DMS 273 (cell line): ENCODE results near the gene SLC25A10.
"Not testable (repeated sequence)": the region's sequence is repeated elsewhere in the genome, so short reads cannot be mapped to it uniquely, and the experiment has no call there.

Experiments used
- DNase-seq: peaks from one replicate; lab custom pipeline; 2025; ENCODE audit not compliant: unreplicated experiment; lab: John Stamatoyannopoulos, UW

Gene SLC25A10

DNA sequence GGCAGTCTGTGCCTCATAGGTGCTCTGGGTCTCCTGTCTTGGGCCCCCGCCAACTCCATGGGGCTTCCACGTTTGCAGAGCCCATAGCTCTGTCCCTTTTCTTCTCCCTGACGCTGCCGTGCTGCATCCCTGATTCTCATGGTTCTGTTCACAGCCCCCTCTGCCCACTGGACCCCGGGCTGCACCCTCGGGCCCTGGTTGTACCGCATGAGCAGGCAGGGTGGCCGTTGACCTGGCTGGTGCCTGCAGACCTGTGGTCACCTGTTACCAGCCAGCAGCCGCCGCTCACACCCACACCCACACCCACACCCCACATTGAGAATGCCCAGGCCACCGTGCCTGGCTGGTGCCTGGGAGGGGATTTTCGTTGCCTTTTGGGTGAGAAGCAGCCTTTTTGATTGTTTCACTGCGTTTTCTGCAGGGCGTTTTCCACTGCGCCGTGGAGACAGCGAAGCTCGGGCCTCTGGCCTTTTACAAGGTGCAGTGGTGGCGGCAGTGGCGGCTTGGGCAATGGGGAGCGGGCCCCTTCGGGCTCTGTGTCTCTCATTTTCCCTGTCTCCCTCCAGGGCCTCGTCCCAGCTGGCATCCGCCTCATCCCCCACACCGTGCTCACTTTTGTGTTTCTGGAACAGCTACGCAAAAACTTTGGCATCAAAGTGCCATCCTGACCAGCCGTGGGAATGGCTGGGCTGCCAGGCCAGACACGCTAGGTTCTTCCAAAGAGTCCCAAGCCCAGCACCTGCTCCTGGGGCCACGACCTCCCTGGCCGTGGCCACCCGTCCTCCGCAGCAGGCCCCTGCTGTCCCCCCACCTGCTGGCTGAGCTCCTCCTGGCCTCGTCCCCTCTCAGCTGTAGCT, 7.6 kb downstream of the SLC25A10 start:
- DNase-seq = no peak

DNA sequence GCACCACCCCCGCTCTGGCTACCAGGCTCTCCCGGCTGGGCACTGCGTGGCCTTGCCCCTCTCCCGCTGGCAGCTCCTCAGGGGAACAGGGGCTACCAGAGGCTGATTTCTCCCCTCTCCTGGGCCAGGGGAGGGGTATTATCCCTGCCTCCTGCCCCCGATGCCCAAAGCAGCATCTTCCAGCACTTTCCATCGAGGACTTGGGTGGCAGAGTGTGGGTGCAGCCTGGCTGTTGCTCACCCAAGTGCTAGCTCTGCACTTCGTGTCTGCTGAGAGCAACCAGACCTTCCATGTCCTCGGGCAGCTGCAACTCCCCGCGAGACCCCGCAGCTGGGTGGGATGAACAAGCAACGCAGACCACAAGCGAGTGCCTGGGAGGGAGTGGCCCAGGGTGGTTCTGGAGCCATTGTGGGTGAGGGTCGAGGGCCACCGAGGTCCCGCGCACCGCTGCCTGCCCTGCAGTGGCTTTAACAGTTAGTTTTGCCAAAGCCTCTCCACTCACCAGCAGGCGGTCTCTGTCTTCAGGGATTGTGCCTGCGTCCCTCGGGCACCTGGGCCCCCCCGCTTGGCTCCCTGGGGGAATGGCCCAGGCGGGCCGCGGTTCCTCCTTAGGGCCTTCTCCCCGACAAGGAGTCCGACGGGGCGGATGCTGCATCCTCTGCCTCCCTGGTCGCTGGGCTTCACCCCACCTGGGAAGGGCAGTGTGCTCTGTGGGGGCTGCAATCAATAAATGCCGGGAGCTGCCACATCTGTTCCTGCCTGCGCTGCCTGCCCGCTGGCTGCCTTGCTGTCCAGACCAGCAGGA, 8.4 kb downstream of the SLC25A10 start:
- no peak for DNase-seq

DNA sequence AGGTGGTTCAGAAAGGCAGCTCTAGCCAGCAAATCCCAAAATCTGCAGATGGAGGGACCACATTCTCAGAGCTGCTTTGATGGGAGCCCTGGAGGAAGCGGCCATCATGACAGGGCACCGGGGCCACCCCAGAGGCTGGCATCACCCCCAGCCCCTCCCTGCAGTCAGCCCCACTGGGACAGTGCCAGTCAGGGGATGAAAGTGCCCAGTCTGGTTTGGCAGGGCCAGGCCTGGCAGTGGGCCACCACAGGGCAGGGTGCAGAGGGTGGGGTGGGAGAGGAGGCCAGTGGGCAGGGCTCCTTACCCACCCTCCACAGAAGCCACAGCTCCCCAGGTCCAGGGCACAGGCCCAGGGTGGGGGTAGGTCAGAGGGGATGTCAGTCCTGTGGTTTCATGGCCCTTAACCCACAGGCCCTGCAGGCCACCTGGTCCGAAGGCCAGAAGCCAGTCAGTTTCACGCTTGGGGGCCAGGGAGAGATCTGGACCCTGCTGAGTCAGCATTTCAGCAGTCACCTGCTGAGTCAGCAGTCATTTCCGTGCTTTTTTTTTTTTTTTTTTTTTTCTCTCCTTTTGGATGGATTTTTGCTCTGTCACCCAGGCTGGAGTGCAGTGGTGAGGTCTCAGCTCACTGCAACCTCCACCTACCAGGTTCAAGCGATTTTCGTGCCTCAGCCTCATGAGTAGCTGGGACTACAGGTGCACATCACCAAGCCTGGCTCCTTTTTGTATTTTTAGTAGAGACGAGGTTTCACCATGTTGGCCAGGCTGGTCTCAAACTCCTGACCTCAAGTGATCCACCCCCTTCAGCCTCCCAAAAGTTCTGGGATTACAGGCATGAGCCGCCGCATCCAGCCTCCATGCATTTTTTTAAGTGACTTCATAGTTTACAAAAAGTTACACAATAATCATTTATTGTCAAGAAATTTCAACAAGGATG, 10.4 kb downstream of the SLC25A10 start:
- DNase-seq = no peak

DNA sequence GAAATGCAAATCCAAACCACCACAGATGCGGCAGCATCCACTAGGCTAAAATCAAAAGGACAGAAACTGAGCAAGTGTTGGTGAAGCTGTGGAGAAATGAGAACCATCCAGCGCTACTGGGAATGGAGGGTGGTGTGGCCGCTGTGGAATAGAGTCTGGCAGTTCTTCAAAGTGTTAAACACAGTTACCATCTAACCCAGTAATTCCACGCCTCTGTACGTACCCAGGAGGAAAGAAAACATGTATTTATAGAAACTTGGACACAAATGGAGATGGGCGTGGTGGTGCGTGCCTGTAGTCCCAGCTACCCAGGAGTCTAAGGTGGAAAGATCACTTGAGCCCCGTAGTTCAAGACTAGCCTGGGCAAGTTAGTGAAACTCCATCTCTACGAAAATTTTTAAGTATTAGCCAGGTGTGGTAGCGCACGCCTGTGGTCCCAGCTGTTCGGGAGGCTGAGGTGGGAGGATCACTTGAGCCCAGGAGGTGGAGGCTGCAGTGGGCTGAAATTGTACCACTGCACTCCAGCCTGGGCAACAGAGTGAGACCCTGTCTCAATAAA, 11.6 kb downstream of the SLC25A10 start:
- peak; percentile 57 for DNase-seq

DNA sequence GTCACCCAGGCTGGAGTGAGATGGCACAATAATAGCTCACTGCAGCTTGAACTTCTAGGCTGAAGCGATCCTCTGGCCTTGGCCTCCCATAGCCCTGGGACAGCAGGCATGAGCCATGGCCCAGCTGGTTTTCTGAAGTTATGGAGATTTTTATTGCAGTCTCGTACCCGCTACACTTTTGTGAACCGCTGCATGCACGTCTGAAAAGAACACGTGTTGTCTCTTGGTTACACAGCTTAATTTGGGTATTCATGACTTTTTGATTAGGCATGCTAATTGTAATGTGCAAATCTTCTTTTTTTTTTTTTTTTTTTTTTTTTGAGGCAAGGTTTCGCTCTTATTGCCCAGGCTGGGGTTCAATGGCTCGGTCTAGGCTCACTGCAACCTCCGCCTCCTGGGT, 13.4 kb downstream of the SLC25A10 start:
- no peak for DNase-seq

DNA sequence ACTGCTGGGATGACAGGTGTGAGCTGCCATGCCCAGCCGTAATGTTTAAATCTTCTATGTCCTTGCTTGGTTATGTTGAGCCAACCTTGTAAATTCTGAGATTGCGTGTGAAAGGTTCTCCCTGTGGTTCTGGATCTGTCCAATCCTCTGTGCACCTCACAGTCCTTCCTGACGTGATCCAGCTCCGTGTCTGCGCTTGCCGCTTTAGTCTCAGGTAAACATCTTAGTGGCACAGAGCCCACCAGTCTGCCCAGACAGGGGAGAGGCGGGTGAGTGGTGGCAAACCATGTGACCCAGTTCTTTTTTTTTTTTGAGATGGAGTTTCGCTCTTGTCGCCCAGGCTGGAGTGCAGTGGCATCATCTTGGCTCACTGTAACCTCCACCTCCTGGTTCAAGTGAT, 13.9 kb downstream of the SLC25A10 start:
- no peak for DNase-seq

DNA sequence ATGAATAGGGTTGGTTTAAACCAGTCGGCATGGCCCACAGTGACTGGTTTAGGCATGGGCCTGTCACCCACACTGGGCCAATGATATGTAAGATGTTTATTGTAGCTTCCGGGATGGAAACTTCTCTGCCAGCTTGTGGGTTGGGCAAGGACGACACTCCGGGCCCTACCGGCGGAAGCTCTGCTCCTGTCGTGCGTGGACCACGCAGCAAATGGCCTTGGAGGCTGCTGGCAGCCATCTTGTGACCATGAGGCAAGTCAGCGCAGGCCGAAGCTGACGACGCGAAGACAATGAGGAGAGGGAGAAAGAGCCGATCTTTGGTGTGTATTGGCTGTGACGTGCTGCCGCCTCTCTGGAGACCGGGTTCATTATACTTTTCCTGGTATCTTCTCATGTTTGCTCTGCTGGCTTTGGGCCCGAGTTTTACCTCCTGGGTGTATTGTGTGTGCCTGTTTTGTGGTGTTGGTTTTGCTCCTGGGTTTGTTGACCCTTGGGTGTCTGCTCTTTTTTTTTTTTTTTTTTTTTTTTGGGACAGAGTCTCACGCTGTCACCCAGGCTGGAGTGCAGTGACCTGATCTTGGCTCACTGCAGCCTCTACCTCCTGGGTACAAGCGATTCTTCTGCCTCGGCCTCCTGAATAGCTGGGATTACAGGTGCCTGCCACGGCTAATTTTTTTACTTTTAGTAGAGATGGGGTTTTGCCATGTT, 15.4 kb downstream of the SLC25A10 start:
- no peak for DNase-seq

DNA sequence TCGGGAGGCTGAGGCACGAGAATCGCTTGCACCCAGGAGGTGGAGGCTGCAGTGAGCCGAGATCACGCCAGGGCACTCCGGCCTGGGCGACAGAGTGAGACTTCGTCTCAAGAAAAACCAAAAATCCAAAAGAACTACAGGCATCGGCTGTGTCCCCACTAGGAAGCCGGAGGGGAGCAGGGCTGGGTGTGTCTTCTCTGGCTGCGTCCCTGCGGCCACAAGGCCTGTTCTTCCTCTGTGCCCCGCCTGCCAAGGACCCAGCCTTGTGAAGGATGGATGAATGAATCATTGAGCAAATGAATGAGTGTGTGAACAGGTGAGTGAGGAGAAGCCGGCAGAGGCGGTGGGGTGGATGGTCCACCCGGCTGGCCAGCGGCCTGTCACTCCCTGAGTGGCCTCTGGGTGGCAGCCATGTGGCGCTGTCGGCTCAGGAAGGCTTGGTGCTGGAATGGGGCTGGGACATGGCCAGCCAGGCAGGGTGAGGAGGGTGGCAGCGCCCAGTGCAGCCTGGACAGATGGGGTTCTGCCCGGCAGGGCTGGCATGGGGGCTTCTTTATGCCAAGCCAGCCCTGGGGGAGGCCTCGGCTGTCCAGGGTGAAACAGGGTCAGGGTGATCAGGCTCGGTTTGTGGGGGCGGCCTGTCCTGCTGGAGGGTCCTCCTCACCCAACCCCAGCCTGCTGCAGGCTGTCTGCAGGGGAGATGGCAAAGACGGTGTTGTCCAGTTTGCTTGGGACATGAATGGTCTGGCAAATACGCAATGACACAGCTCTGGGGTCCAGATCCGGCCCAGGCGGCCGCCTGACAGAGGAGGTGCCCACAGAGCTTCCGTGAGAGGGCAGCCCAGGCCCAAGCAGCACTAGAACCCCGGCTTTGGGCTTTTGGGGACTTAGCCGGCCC, 21.7 kb downstream of the SLC25A10 start:
- DNase-seq = peak; percentile 90

DNA sequence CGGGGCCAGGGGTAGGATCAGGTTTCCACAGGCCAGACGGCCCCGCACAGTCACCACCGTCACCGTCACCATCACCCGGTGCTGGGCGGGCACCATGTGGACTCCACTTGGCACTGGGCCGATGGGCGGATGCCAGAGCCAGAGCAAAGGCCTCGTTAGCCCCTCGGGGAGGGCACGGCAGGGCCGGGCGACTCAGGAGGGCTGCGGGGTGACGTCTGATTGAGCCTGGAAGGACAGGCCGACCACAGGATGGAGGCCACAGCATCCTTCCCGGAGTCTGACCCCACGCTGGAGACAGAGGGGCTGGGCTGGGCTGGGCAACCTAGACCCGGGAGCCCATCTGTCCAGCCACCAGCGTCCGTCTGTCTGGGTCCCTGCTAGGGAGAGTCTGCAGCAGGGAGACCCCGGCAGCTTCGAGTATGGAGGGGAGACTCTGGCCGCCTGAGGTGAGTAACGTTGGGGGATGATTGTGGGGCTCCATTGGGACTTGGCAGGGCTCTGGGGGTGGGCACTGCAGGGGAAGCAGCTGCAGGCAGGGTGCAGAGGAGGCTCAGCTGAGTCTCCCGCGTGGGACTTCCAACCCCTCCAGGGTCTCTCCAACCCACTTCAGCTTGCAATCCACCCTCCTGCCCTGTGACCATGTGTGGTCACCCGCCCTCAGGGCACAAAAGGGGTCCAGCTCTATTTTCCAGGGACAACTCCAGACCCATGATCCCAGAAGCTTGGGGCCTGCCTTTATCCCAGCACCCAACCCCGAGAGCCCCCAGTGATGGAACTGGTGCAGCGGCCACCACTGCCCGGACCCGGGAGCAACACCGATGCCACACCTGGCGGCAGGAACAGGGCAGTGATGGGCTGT, 22.6 kb downstream of the SLC25A10 start:
- DNase-seq = peak; percentile 67

DNA sequence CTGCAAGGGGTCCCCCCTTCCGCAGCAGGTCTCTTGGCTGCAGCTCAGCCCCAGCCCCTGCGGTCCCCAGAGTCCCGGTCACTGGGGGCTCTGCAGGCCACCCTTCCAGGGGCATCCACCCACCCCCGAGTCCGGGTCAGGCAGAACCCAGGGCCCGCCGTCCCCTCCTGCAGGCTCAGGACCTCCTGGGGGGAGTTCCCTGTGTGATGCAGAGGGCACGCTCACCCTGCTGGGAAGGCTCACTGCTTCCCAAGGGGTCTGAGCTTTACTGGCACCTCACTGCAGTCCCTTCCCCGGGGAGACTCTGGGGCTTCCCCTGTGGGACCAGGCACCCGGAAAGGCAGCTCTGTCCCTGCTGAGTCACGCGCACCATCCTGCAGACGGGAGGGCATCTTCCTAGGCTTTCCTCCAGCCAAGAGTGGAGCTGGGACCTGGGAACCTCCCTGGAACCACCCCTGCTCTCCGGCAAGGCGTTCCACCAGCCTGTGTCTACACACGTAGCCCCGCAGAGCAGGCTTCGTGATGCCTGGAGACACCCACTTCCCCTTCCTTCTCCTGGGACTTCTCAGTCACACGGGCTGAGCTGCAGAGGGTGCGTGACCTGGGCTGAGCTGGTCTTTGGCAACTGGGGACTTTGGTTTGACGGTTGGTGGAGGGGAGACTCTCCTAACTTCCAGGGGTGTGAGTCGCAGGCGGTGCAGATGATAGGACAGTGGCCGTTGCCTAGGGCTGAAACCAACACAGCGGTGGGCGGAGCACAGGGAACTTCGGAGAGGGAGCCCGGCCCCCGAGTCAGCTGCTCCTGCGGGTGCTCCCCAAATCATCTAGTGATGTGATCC, 23.4 kb downstream of the SLC25A10 start:
- DNase-seq = peak; percentile 77

DNA sequence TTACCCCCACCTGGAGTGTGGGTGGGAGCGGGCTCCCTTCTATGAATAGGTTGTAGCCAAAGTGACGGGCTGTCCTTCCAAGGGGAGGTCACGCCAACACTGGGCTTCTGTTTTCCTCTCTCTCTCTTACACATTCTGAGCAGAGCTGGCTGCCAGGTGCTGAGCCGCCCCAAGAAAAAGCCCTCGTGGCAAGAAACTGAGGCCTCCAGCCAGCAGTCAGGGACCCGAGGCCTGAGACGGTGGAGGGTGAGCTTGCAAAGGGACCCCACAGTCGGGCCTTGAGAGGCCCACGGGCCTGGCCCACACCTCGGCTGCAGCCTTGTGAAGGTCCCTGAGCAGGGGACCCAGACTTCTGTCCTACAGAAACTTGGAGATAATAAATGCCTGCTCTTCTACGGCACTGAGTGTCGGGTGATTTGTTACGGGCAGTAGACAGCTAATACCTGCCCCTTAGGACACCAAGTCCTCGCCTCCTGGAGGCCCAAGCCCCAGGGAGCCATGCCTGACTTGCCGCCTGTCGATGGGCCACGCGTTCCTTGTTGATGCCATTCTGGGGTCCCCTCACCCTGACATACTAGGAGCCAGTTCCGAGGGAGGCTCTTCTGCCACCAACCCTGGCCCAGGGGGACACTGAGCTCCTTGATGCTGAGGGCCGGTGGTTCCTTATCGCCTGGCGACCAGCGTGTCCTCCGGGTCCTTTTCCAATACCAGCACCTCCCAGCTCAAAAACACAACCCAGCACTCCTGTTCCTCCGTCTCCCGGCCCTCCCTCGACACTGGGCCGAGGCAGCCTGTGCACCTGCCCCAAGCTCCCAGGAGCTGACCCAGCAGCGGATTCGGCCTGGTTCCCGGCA, 26.1 kb downstream of the SLC25A10 start:
- DNase-seq = no peak

DNA sequence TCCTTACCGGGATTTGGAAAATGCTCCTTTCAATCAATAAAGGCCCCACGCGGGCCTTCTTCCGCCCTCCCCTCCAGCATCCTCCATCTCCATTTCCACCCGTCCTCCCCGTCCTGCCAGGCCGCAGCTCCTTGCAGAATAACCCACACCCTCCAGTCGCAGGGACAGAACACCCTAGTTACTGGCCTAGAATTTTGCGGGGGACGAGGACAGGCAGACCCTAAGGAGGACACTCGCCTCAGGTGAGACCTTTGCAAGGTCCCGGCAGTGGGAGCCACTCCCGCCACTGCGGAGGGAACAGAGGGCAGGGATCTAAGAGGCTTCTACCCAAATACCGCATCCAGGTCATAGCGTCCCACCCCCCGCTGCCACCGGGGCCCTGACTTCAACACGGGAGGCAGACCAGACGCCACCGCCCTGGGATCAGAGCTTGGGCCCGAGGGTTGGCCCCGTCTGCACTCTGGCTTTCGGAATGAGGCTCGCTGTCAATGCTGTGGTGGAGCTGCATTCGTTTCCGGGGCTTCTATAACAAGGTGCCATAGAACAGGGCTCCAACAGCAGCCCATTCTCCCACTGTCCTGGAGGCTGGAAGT, 26.8 kb downstream of the SLC25A10 start:
- DNase-seq = no peak

DNA sequence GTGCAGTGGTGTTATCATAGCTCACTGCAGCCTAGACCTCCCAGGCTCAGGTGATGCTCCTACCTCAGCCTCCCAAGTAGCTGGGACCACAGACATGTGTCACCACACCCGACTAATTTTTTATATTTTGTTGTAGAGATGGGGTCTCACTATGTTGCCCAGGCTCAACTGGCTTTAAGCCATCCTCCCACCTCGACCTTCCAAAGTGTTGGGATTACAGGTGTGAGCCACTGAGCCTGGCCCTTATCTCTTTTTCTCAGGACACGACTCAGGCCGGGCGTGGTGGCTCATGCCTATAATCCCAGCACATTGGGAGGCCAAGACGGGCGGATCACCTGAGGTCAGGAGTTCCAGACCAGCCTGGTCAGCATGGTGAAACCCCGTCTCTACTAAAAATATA, 27.5 kb downstream of the SLC25A10 start:
- not testable (repeated sequence) for DNase-seq

DNA sequence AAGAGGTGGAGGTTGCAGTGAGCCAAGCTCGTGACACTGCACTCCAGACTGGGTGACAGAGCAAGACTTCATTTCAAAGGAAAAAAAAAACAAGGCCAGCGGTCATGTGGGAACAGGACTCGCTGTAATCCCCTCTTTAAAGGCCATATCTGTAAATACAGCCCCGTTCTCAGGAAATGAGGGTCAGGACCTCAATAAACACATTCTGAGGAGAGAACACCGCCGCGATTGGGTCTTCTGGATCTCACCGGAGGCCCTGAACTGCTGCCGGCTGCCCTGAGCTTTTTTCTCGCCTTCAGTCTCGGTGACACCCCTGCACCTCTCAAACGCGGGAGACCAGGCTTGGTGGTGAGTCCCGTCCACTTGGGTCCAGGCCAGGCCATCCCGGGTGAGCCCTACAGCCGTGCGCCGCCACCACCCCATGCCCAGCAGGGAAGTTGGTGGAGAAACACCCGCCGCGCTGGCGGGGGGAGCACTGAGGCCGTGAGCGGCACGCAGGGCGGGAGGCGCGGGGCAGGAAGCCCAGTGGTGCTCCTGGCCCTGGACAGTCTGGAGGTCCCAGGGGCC, 28.4 kb downstream of the SLC25A10 start:
- DNase-seq = no peak

DNA sequence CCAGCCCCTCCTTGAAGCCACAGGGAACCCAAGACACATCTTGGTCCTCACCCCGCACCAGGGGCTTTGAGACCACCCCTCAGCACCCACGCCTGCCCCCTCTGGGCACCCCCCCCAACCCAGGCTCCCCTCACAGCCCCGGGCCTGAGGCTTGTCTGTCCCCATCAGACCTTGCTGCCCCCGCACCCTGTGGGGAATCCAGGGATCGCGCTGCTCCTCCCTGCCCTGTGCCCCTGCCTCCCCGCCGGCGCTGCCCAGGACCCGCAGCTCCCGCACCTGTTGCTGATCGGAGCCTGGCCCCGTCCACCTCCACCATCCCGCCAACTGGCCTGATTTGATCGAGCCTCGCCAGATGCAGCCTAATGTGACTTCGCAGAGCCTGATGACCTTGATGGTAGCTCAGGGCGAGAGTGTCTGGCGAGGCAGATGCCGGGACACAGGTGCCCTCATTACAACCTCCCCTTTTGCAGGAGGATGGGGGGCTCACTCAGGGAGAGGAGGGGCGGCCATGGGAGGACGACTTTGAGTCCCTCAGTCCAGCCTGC, 29.0 kb downstream of the SLC25A10 start:
- DNase-seq = peak; percentile 52
